ENCODE measurements around the gene PPP5C.

The PPP5C gene

DNA sequence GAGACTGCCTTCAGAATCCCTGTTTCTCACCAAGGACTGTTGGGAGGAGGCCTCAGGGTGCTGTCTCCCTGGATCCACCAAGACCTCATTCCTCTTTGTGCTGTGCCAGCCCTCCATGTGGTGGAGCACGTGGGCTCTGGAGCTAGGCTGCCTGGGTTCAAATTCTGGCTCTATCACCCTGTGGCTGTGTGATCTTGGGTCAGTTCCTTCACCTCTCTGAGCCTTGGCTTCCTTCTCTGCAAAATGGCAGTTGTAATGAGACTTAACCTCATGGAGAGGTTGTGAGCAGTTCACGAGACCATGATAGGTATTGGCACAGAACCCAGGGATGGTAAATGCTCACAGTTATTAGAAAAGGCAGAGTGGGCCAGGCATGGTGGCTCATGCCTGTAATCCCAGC, 75.5 kb downstream of the PPP5C start:
- H3K4me3 ChIP-seq (ENCODE audit: low read depth, low read length): no peak overlapping the region
- TF ChIP-seq, protein P1, sequence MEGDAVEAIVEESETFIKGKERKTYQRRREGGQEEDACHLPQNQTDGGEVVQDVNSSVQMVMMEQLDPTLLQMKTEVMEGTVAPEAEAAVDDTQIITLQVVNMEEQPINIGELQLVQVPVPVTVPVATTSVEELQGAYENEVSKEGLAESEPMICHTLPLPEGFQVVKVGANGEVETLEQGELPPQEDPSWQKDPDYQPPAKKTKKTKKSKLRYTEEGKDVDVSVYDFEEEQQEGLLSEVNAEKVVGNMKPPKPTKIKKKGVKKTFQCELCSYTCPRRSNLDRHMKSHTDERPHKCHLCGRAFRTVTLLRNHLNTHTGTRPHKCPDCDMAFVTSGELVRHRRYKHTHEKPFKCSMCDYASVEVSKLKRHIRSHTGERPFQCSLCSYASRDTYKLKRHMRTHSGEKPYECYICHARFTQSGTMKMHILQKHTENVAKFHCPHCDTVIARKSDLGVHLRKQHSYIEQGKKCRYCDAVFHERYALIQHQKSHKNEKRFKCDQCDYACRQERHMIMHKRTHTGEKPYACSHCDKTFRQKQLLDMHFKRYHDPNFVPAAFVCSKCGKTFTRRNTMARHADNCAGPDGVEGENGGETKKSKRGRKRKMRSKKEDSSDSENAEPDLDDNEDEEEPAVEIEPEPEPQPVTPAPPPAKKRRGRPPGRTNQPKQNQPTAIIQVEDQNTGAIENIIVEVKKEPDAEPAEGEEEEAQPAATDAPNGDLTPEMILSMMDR (IDR thresholded peaks at IDR 0.05; ENCODE audit: borderline replicate concordance, insufficient read depth, low read depth, low read length): no peak

DNA sequence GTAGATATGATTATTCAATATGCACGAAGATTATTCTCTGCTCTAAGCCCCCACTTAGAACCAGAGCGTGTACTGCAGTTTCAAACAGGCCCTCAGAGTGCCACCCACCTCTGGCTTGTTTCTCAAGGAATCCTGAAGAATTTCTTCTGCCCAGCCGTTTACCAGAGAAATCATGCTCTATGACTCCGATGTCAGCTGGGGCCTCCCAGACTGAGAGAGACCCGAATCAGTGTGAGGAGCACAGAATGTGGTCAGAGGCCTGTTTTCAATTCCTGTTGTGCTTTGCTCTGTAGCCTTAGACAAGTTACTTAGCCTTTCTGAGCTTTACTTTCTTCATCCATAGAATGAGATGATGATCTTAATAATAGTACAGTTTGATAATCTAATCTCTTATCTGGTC, 76.3 kb downstream of the PPP5C start:
- H3K4me3 ChIP-seq (ENCODE audit: low read depth, low read length): no peak overlapping the region
- TF ChIP-seq, protein P1 (IDR thresholded peaks at IDR 0.05; ENCODE audit: borderline replicate concordance, insufficient read depth, low read depth, low read length): no peak

DNA sequence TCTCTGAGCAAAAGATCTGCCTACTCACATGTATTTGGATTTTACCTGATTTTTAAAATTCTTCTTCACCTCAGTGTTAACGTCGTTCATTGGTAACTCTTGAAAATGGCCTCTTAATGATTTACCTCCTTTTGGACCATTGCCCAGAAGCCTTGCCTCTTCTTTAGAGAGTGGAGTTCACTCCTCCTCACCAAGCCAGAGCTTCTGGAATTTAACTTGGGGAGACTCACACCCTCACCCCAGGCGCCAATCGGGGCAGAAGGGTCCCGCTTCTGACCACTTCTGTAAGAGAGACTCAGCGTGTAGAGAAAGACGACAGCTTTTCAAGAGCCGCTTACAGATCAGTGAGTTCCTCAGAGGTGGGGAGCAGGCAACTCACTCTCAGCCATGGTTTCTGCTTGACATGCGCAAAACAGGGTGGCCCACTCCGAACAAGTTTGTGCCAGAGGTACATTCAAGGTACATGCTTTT, 79.2 kb downstream of the PPP5C start:
- TF ChIP-seq, protein P1 (IDR thresholded peaks at IDR 0.05; ENCODE audit: borderline replicate concordance, insufficient read depth, low read depth, low read length): no peak

DNA sequence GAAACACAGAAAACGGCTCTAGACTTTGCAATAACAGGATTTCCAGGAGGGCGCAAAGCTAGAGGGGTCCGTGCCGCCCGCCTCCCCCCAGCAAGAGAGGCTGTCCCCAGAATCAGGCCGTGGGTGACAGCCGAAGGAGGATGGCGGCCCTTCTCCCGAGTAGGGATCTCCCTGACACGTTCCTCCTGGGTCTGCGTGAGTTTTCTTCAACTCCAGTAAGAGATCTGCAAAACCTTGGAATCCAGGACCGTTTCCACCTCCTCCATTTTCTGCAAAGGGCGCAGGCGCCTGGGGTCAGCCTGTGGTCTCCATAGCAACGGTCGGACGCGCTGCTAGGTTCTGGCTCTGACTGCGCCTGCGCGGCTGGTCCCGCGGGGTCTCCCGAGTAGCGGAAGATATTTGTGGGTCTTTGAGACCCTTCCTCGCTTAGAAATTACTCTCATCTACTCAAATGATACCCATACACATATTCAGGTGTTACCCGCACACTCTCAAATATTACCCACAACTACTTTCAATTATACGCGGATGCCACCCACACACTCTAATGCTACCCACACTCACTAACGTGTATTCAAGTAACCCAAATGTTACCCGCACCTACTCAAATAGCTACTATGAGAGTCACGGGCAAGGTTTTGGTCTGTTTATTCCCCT, 79.7 kb downstream of the PPP5C start:
- TF ChIP-seq, protein P1 (IDR thresholded peaks at IDR 0.05; ENCODE audit: borderline replicate concordance, insufficient read depth, low read depth, low read length): no peak
- H3K4me3 ChIP-seq (ENCODE audit: low read depth, low read length): no peak overlapping the region

More for the DNA sequence above, 79.2 kb downstream of the PPP5C start:
- no peak overlapping the region for H3K4me3 ChIP-seq (ENCODE audit: low read depth, low read length)

DNA sequence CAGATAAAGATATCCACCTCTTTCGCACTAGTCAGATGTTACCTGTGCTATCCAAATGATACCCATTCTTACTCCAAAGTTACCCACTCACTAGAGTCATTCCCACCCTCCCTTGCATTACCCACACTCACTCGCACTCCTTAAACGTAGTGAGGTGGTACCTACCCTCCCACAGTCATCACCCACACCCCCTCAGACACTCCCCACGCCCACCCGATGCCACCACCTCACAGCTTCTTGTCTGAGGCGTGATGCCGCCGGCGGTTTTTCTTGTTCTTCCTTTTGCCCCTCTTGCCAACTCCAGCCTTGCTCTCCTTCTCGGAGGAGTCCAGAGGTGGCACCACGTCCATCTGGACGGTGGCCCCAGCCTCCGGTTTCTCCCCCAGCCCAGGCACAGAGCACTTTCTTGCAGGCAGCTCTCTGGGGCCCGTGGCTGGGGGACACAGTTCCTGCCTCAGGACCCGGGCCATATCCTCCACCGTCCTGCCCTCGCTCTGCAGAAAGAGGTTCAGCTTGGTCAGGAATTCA, 80.7 kb downstream of the PPP5C start:
- TF ChIP-seq, protein P1 (IDR thresholded peaks at IDR 0.05; ENCODE audit: borderline replicate concordance, insufficient read depth, low read depth, low read length): no peak
- no peak overlapping the region for H3K4me3 ChIP-seq (ENCODE audit: low read depth, low read length)

DNA sequence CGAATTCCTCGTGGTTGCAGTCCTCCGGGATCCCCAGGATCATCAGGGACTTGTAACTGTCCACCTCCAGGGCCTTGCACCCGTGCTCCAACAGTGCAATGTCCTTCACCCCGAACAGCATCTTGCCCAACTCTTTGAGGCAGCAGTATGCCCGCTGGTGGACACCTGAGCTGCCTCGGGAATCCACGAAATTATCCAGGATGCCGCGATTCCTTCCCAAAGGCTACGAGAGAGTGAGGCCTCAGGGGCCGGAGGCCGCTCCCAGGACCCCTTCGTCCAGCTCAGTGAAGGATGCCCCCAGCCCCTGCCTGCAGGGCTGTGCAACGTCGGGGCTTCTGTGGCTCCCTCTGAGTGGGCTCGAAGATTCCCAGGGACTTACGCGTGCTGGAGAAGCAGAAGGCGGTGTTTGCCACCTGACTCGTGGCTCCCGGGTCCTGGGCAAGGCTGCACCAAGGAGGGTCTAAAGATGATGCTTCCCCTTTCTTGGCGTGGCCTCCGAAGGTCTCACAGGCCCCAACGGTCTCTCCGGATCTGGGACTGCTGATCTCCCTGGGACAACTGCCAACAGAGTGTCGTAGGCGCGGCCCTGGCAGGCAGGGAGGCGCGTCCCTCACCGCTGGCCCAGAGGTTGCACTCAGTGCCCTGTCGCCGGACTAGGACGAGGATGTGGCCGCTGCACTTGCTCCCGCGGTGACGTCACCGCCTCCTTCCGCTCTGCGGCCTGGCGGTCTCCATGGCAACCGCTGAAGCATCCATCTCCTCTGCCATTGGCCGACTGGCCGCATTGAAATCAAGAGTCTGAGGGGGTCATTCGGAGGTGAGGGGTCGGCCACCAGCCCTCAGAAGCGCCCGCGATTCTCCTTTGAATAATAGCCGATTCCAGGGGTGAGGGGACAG, 81.6 kb downstream of the PPP5C start, which contains the start of gene PNMA8C:
TSS of gene PNMA8C (minus strand) at position 698 of the 897 bp plus-strand sequence. CDS start at position 121, 577 bp downstream.
- no peak within 1 kb of the TSS for H3K4me3 ChIP-seq (ENCODE audit: low read depth, low read length)
- TF ChIP-seq, protein P1 (IDR thresholded peaks at IDR 0.05; ENCODE audit: borderline replicate concordance, insufficient read depth, low read depth, low read length): no peak
